Fibroblast of peridontal ligament (primary cell): ENCODE data around the gene FRRS1.
"Not testable (repeated sequence)": the region's sequence is repeated elsewhere in the genome, so short reads cannot be mapped to it uniquely, and the experiment has no call there.

Source experiments
- DNase-seq: peaks from one replicate; pipeline ENCODE4 v3.0.0-alpha.2; 2010; ENCODE audit errors: extremely low read depth

Gene FRRS1

GRCh38 chr1:99766378-99766800 is at the start of gene FRRS1:
Gene FRRS1 (minus strand): TSS chr1:99766635. CDS start chr1:99748768, 17,867 bp downstream.
- peak; percentile 82 for DNase-seq

GRCh38 chr1:99814373-99814900 is 48.0 kb upstream of the FRRS1 start:
- no peak for DNase-seq

- DNase-seq = no peak
Observed at GRCh38 chr1:99811747-99812146, 45.3 kb upstream of the FRRS1 start.

- no peak for DNase-seq
Observed at GRCh38 chr1:99811075-99811474, 44.6 kb upstream of the FRRS1 start.

- DNase-seq = peak; percentile 96
Observed at GRCh38 chr1:99808391-99809115, 42.1 kb upstream of the FRRS1 start.

- no peak for DNase-seq
Observed at GRCh38 chr1:99806882-99807281, 40.4 kb upstream of the FRRS1 start.

GRCh38 chr1:99801584-99801983 is 35.1 kb upstream of the FRRS1 start:
- DNase-seq = no peak

- not testable (repeated sequence) for DNase-seq
Observed at GRCh38 chr1:99793861-99794260, 27.4 kb upstream of the FRRS1 start.

GRCh38 chr1:99789715-99790114 is 23.3 kb upstream of the FRRS1 start:
- DNase-seq = no peak

GRCh38 chr1:99788896-99789295 is 22.5 kb upstream of the FRRS1 start:
- no peak for DNase-seq

GRCh38 chr1:99786751-99787501 is 20.5 kb upstream of the FRRS1 start:
- DNase-seq = no peak

GRCh38 chr1:99784809-99785255 is 18.4 kb upstream of the FRRS1 start:
- peak; percentile 7 for DNase-seq

- peak; percentile 10 for DNase-seq
Observed at GRCh38 chr1:99784143-99784542, 17.7 kb upstream of the FRRS1 start.

- no peak for DNase-seq
Observed at GRCh38 chr1:99782920-99783319, 16.5 kb upstream of the FRRS1 start.

- no peak for DNase-seq
Observed at GRCh38 chr1:99782397-99782796, 16.0 kb upstream of the FRRS1 start.

GRCh38 chr1:99781798-99782197 is 15.4 kb upstream of the FRRS1 start:
- DNase-seq = no peak

- no peak for DNase-seq
Observed at GRCh38 chr1:99777752-99778151, 11.3 kb upstream of the FRRS1 start.

- DNase-seq = no peak
Observed at GRCh38 chr1:99776120-99776519, 9.7 kb upstream of the FRRS1 start.

- no peak for DNase-seq
Observed at GRCh38 chr1:99772809-99773208, 6.4 kb upstream of the FRRS1 start.

GRCh38 chr1:99771513-99771918 is 5.1 kb upstream of the FRRS1 start:
- DNase-seq = no peak

GRCh38 chr1:99768524-99769245 is 2.2 kb upstream of the FRRS1 start:
- no peak for DNase-seq

- no peak for DNase-seq
Observed at GRCh38 chr1:99768104-99768503, 1.7 kb upstream of the FRRS1 start.
